NCI-H146 treated with DMSO at 0.1 percent for 48 hours (cell line): ENCODE measurements around the gene CSNK1E.

ENCODE experiments used
- DNase-seq: peaks from one replicate; lab custom pipeline; 2025; ENCODE audit not compliant: unreplicated experiment; lab: John Stamatoyannopoulos, UW

CSNK1E gene

DNA sequence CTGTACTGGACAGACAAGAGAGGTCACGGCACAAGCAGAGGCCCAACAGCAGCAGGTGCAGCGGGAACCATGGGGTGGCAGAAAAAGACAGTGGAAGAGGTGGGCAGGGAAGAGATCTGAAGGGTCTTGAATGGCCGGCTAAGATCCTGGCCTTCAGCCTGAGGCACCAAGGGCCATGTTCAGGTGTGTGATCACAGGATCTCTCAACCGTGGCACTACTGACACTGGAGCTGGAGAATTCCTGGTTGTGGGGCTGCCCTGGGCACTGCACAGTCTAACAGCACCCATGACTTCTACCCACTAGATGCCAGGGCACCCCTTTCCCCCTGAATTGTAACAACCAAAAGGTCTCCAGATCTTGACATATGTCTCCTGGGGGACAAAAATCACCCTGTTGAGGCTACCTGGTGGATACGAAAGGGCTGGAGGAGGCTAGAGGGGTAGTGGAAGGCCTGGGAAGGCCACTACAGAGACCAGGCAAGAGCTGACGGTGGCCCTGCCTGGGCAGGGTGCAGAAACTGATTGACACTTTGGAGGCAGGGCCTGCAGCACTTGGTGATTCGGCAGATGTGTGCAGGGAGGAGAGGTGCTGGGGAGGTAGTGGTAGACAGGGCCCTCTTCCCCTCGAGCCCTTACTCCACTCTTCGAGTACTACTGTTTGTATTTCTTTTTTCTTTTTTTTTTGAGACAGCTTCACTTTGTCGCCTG, 8.3 kb downstream of the CSNK1E start:
- no peak for DNase-seq

DNA sequence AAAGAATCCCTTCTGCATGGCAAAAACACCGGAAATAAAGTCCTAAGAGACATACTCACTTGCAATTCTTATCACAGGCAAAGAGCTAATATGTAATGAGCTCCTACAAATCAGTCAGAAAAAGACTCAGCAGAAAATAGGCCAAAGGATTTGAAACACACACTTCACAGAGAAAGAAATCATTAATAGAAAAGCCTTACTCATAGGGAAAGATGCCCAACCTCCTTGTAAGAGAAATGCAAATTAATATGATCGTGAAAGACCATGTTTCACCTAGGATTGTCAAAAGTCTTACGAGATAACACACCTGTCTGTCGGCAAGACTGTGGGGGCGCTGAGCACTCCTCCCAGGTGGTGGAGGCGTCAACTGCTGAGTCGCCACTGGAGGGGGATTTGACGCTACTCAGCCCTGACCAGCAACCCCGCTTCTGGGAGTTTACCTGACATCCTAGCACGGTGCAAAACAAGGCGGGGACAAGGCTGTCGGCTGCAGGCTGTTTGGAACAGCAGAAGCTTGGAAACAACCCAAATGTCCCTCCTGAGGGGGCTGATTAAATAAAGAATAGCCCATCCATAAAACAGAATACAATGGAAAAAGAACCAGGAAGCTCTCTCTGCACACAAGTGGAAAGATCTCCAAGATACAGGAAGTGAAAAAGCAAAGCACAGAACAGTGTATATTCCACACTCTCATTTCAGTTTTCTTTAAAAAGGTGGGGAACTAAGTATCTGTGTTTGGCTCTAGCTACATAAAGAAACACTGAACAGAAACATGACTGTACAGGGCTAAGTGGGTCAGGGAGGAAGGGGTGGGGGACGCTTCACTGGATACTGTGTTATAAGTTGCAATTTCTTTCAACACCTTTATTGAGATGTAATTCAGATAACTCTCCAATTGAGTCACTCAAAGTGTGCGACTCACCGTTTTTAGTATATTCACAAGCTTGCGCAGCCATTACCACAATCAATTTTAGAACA, 11.5 kb downstream of the CSNK1E start:
- DNase-seq: peak; percentile 5

DNA sequence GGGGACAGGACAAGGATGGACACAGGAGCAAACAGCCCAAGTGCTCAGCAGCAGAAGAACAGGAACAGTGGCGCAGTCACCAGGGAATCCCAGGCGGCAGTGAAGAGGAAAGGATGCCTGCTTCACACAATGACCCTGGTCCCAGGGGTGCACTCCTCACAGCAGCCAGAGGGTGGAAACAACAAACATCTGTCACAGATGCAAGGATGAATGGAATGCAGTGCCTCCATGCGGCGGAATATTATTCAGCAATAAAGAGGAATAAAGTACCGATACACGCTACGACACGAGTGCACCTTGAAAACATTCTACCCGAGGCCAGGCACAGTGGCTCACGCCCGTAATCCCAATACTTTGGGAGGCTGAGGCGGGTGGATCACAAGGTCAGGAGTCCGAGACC, 12.7 kb downstream of the CSNK1E start:
- DNase-seq: no peak

DNA sequence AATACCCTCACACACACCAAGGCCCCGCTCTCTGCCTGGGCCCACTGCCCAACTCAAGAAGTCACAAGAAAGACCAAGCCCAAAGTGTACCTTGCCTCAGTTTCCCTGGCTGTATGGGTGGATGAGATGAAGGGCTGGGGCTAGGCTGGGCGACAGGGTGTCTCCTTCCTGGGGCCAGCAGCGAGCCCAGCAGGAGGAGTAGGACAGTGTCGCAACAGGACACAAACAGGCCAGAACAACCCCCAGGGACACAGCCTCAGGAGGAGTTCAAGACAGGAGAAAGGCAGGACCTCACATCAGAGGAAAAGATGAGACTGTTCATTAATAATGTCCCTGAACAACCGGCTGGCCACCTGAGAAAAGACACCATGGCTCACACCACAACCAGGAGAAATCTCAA, 13.3 kb downstream of the CSNK1E start:
- no peak for DNase-seq

DNA sequence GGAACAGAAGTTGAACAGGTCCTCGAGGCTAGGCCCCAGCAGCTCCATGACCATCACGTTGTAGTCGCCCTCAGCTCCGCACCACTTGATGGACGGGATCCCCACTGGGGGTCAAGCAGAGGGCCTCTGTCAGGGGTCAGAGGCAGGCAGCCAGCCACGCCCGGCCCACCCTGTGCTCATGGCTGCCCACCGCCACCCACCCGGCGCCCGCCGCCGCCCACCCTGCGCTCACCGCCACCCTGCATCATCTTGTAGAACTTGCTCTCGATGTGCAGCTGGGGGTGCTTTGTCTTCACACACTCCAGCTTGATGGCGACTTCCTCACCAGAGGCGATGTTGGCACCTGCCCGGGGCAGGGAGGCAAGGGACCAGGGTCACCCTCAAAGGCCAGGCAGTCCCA, 14.3 kb downstream of the CSNK1E start:
- no peak for DNase-seq

DNA sequence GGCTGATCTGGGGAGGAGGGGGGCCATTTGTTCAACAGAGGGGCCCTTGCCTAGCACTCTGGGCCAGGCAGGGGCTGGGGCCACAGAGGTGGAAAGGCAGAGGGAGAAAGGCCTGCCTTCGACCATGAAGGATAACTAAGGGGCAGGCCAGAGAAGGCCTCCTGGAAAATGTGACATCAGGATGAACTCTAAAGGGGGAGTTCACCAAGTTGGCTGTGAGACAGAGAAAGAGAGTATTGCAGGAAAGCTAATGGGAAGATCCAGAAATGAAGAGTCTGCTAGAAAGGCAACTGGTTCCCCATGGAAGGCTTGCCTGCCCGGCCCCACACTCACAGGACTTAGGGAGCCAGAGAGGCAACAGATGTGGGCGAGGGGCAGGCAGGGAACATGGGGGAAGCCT, 16.3 kb downstream of the CSNK1E start:
- no peak for DNase-seq

DNA sequence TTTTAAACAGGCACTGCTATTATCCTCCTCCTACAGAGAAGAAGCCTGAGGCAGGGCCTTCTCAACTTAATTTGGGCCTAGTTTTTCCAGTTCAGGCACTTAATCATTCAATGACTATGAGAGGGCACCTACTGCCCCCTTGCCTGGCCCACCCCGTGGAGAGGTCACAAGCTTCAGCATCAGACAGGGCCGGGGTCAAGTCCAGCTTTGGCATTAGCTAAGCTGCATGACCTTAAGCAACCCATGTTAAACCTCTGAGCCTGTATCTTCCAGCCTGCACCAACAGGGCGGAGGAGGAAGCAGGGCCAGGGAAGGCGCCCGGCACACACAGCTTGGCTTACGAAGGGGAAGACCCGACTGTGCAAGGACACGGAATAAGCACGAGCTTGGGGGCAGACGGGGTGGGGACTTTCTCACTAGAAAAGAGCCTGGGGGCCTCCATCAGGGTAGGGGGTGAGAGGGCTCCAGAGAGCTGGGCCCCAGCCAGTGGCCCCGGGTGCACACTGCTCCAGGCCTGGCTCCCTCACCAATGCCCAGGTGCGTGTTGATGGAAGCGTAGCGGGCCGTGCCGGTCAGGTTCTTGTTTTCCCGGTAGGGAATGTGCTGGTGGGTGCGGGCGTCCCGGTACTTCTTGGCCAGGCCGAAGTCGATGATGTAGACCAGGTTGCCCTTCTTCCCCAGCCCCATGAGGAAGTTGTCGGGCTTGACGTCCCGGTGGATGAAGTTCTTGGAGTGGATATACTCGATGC, 16.9 kb downstream of the CSNK1E start:
- no peak for DNase-seq

DNA sequence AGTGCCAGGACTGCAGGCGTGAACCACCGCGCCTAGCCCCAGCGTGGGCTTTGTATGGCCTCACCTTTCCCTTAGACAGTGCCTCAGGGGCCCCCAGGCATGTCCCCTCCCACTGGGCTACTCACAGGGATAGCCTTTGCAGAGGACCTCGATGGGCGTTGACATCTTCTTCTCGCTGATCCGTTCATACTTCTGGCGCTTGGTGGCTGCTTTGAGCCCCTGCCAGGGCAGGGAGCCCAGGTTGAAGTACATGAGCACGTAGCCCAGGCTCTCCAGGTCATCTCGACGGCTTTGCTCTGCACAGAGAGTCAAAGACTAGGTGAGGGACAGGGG, 17.5 kb downstream of the CSNK1E start:
- DNase-seq: no peak

DNA sequence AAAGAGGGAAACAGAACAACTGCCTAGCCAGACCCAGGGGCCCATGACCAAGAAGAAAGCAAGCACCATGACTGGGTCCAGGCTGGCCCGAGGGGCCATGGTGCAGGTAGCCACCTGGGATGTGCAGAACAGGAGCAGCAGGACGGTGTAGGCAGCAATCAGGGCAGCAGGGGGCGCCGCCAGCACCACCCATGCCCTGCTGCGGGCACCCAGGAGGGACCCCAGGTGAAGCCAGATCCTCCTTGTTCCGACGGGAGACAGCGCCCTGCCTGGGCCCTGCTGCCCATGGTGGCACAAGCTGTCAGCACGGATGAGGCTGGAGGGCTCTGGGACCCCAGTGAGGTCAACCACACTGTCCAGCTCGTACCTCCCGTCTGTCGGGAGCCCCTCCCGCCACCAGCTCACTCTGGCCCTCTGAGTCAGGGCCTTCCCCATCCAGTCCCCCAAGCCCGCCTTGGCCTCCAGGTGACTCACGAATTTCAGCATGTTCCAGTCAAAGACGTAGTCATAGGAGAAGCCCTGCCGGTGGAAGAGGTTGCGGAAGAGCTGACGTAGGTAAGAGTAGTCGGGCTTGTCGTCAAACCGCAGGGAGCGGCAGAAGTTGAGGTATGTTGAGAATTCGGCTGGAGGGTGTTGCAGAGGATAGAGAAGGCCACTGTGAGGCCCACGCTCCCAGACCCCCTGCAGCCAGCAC, 18.8 kb downstream of the CSNK1E start:
- no peak for DNase-seq

DNA sequence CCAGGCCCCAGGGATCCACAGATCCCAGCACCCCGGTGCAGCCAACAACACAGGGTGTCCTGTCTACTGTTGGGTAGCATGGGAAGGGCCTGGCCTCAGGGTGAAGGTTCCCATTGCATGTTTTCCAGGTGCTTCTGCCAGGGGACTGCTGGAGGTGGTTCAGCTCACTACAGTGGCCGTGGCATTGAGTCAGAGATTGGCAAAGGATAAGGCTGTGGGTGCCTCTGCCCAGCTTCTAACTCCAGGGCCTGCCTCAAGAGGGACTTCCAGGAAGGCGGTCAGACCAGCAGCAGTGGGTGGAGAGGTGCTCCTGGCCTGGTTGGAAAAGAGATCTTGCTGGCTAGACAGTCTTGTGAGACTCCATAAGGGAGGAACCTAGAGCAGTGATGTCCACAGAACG, 20.9 kb downstream of the CSNK1E start:
- DNase-seq: no peak

DNA sequence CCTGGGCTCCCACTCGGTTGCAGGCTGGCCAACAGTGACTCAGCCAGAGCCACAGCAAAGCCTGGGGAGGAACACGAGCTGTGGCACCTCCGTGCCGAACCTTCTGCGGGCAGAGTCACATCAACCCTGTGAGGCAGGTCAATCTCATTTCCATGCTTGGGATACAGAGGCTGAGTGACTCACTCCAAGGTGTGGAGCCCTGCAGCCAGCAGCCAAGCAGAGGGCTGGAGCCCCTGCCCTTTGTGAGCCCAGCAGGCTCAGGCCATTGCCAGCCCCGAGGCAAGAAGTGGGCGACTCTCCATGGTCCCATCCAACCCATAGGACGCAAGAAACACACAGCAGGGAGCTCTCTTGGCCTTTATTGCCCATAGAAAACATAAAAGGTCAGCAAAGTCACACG, 21.4 kb downstream of the CSNK1E start:
- DNase-seq: no peak

DNA sequence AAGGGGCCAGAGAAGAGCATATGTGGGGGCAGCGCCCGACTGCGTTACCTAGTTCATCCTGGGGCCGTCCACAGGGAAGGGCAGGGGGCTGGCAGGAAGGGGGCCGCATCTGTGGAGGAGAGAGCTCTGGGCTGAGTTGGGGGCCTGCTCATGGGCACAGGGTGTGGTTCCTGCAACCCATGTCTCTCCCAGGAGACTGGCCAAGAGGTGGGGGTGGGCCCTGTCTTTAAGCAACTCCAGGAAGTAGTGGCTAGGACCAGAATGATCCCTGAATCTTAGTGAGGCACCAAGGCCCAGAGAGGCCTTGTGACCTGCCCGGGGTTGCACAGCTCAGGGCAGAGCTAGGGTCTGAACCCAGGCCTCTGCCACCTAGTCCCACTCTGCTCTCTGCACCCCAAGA, 21.9 kb downstream of the CSNK1E start:
- DNase-seq: no peak

DNA sequence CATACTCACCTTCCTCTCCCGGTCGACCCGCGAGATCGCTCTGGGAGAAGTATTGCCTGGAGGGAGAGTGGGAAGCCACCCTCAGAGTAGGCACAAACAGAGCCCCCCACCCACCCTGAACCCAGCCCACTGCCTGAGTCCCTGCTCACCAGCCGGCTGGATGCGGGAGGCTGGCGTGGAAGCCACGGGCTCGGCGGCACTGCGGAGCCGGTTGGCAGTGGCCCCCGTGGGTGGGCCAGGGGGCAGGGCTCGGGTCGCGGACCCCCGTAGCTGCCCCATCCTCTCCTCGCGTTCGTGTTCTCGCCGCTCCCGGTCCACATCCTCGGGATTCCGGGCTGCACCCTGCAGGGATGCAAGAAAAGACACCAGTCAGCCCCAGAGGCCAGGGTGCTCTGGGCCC, 23.0 kb downstream of the CSNK1E start:
- DNase-seq: no peak

DNA sequence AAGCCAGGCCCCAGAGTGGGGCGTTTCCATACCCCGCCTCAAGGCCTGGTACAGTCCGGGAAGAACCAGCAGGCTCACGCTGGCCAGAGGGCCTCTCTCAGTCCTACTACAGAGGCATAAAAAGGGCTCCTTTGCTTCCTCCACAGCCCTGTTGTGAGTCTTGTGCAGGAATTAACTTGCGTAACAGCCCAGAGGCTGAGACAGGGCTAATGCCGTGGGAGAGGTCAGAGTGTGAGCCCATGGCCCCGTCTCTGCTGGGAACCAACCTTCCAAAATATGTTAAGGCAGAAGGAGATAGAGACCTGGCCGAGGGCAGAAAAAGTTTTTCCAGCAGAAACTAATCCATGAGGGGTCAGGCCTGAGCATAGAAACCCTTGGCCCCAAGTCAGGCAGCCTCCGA, 24.5 kb downstream of the CSNK1E start:
- DNase-seq: no peak

DNA sequence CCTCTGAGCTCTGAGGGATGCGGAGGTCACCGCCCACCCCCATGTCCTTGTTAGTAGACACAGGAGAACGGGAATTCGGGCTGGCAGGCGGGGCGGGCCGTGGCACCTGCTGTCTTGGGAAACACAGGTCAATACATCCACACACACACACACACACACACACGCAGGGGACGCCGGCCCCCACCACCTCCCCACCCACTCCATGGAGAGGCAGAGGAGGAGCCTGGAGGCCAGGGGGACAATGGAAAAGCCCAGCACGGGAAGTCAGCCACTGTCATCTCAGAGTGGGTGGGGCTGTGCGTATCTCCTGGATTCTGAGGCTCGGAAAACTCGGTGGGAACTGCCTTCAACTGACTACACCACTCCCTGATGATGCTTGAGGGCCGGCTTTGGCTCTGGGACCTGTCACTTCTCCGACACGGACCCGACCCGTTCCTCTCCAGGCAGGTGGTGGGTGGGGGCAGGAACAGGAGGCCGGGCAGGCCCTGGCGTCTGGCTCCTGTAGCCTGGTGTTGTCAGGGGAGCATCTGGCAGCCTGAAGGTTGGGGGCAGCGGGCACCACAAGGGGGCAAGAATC, 25.9 kb downstream of the CSNK1E start:
- peak; percentile 68 for DNase-seq

DNA sequence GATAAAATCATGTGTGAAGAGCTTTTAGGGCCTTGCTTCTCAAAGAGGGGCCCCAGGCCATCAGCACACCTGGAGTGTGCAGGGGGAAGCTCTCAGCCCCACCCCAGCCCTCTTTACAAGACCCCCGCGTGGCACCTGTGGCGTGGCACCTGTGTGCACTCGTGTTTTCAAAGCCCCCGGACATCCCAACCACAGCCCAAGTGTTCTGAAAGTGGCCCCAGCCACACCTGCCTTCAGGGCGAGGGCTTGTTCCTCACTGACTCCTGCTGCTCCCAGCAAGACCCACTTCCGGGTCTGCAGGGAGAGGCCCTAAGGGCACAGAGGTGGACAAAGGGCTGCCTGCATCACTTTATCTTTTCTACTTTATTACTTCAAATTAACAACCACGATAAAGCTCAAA, 26.9 kb downstream of the CSNK1E start:
- peak; percentile 73 for DNase-seq

DNA sequence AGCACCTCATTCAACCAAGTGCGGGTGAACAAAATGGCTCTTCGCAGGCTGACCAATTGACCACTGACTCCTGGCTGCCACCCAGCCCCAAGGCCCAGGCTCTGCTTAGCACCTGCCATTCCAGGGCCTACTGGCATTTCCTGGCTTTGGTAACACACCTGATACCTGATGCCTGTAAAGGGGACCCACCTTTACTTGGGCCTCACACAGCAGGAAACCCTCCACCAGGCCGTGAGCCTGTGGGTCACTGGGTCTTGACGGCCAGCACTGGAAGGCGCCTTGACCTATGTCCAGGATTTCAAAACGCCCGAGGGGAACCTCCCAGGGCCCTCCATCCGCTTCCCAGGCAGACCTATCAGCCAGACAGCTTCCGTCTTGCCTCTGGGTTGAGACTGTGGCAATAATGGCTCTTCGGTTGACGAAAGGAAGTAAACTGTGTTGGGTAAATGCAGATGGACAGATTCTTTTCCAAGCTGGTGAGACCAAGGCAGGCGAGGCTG, 27.6 kb downstream of the CSNK1E start:
- DNase-seq: peak; percentile 28

DNA sequence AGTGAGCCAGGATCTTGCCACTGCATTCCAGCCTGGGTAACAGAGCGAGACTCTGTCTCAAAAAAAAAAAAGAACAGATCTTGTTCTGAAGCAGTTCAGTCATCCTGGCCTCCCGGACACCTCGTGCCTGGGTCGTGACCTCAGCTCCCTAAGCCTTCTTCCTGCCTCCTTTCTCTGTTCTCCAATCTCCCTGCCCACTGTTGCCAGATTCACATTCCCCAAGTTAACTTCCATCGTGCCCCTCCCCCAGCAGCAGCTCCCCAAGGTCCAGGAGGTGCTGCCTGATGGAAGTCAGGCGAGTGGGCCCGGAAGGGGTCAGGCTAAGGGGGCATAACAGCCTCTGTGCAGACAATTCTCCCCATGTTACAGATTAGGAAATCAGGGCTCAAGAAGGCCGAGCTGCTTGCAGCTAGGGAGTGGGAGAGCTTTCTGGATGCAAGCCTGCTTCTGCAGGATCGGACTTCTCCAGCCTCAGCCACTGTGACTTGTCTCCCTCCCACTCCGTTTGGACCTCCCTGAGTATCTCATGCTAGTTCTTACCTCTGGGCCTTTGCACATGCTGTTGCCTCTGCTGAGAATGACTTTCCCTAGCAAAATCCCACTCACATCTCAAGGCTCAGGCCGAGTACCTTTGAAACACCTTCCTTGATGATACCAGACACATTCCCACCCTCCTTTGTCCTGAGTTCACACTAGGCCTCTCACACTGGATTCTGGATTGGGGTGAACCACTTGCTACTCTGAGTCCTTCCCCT, 30.1 kb downstream of the CSNK1E start:
- DNase-seq: no peak

DNA sequence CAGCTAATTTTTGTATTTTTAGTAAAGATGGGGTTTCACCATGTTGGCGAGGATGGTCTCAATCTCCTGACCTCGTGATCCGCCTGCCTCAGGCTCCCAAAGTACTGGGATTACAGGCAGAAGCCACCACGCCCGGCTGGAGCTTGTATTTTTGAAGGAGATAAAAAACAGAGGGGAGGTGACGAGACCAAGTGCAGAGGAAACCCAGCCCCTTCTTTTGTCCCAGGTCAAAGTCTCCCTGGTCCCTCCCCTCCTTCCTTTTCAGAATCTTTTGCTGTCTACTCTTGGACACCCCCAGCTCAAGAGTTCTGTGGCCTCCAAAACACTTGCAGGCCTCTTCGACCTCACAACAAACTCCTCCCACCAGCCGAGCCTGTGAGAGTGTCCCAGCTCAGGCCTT, 32.2 kb downstream of the CSNK1E start:
- DNase-seq: no peak

DNA sequence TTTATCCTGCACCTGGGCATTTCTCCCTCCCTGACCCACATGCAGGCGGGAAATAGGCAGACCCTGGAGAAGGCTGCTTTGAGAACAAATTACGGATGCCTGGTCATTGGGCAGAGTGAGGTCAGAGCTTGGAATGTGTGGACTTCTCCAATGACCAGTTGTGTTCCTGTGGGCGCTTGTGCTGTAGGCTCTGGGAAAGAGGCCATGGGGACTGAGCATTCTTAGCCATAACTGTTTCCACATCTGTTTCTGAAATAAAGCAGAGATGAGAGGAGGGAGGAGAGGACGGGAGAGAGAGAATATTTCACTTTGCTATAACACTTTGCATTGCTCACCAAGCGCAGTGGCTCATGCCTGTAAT, 33.2 kb downstream of the CSNK1E start:
- DNase-seq: no peak
